ENCODE results near the gene BCL2L12. TPM values are rescaled to one million over a fixed set of nuclear protein-coding genes. Genes with fewer than 3 reads are reported as not detected.

The BCL2L12 gene
- total and polyA plus RNA-seq, 2 of the 13 experiments (the other 11 are each of a cell fraction or from before 2014, with no cell fraction given), result 26.8 to 40.8 TPM

GRCh38 chr19:49689133-49690078, 23.7 kb downstream of the BCL2L12 start, which contains the start of gene ADM5 (continued):
- TF ChIP-seq ZNF275 (CRISPR knock-in tag; IDR thresholded peaks at IDR 0.05; ENCODE audit: borderline replicate concordance) (no peak), KDM4B (CRISPR knock-in tag; IDR thresholded peaks at IDR 0.05) (no peak), PCBP1 (IDR thresholded peaks at IDR 0.05; ENCODE audit: borderline replicate concordance, low read depth, low read length) (no peak), SKIL (CRISPR knock-in tag; IDR thresholded peaks at IDR 0.05; ENCODE audit: borderline replicate concordance) (no peak), BORCS8-MEF2B (CRISPR knock-in tag; IDR thresholded peaks at IDR 0.05) (no peak), ZFP62 (CRISPR knock-in tag; IDR thresholded peaks at IDR 0.05) (no peak), ARNT2 (CRISPR knock-in tag; IDR thresholded peaks at IDR 0.05; ENCODE audit: low read depth) (no peak), PAF1 (CRISPR knock-in tag; IDR thresholded peaks at IDR 0.05) (no peak), SP2 (CRISPR knock-in tag; IDR thresholded peaks at IDR 0.05) (no peak), ZNF609 (CRISPR knock-in tag; IDR thresholded peaks at IDR 0.05; ENCODE audit: borderline replicate concordance) (no peak), ZHX2 (IDR thresholded peaks at IDR 0.05; ENCODE audit: low read depth) (no peak), ZHX2 (CRISPR knock-in tag; IDR thresholded peaks at IDR 0.05; ENCODE audit: borderline replicate concordance) (no peak), YEATS2 (CRISPR knock-in tag; IDR thresholded peaks at IDR 0.05; ENCODE audit: borderline replicate concordance) (no peak), ZKSCAN1 (IDR thresholded peaks at IDR 0.05; ENCODE audit: low read length) (no peak)

Data from HepG2 (cell line).